K562 (cell line): ENCODE data around the gene ADAP1. TPM values are rescaled to one million over a fixed set of nuclear protein-coding genes. Genes with fewer than 3 reads are reported as not detected.

Experiments
- HNRNPLL ChIP-seq: fragments of 200-400 bp; formaldehyde crosslinking; IDR thresholded peaks from 2 replicates; pipeline ENCODE4 v1.6.1; 2017; ENCODE audit warnings: low read length, low read depth, mild to moderate bottlenecking; ENCODE audit not compliant: poor library complexity, severe bottlenecking
- NCOA2 ChIP-seq, 2 experiments: fragments of 450-650 bp; IDR thresholded peaks; 2 replicates each; pipeline ENCODE4 v1.6.1; 2018; ENCODE audit warnings: mild to moderate bottlenecking in 2 of 2, moderate library complexity in 1 of 2; ENCODE audit not compliant: partially characterized antibody in 2 of 2
- ZBED1 ChIP-seq: IDR thresholded peaks from 2 replicates; pipeline ENCODE4 v1.6.1; 2014
- polyA plus RNA-seq, 8 experiments: library from polyadenylated mRNA; depleted of rRNA in 4 of 8; stranded (reverse) in 5 of 8; unstranded in 3 of 8; fragments of >200 nt; fragmentation: Nextera tagmentation in 2 of 8; fragmentation: Illumina TruSeq in 1 of 8; extraction: Ambion mirVana in 2 of 8; extraction: Trizol in 1 of 8; gene quantifications; 2 replicates each; pipeline versions ENCODE4 v1.2.1 to v1.2.3, GENCODE V29; 2011 to 2014; ENCODE audit warnings: inconsistent platforms in 1 of 8, missing spikeins in 1 of 8
- total RNA-seq, 7 experiments: library from RNA; depleted of rRNA in 6 of 7; stranded (reverse); fragments of >200 nt in 6 of 7; fragmentation: Illumina TruSeq in 2 of 7; extraction: Trizol in 2 of 7; gene quantifications; 2 replicates each; pipeline versions ENCODE4 v1.2.1 to v1.2.3, GENCODE V29; 2011 to 2021; ENCODE audit warnings: low replicate concordance in 1 of 7
- TF ChIP-seq, protein P1 (sequence below): fragments of 200-600 bp; sonication (generic); IDR thresholded peaks from one replicate; pipeline ENCODE4 v1.6.1; 2012; ENCODE audit warnings: mild to moderate bottlenecking, low read depth, low read length, inconsistent platforms

ADAP1 gene
- total and polyA plus RNA-seq, 9 of the 15 experiments (the other 6 are each of a cell fraction or from before 2014, with no cell fraction given): 0.27 to 1.4 (median 0.52) TPM; not detected in 3

- TF ChIP-seq, protein P1, sequence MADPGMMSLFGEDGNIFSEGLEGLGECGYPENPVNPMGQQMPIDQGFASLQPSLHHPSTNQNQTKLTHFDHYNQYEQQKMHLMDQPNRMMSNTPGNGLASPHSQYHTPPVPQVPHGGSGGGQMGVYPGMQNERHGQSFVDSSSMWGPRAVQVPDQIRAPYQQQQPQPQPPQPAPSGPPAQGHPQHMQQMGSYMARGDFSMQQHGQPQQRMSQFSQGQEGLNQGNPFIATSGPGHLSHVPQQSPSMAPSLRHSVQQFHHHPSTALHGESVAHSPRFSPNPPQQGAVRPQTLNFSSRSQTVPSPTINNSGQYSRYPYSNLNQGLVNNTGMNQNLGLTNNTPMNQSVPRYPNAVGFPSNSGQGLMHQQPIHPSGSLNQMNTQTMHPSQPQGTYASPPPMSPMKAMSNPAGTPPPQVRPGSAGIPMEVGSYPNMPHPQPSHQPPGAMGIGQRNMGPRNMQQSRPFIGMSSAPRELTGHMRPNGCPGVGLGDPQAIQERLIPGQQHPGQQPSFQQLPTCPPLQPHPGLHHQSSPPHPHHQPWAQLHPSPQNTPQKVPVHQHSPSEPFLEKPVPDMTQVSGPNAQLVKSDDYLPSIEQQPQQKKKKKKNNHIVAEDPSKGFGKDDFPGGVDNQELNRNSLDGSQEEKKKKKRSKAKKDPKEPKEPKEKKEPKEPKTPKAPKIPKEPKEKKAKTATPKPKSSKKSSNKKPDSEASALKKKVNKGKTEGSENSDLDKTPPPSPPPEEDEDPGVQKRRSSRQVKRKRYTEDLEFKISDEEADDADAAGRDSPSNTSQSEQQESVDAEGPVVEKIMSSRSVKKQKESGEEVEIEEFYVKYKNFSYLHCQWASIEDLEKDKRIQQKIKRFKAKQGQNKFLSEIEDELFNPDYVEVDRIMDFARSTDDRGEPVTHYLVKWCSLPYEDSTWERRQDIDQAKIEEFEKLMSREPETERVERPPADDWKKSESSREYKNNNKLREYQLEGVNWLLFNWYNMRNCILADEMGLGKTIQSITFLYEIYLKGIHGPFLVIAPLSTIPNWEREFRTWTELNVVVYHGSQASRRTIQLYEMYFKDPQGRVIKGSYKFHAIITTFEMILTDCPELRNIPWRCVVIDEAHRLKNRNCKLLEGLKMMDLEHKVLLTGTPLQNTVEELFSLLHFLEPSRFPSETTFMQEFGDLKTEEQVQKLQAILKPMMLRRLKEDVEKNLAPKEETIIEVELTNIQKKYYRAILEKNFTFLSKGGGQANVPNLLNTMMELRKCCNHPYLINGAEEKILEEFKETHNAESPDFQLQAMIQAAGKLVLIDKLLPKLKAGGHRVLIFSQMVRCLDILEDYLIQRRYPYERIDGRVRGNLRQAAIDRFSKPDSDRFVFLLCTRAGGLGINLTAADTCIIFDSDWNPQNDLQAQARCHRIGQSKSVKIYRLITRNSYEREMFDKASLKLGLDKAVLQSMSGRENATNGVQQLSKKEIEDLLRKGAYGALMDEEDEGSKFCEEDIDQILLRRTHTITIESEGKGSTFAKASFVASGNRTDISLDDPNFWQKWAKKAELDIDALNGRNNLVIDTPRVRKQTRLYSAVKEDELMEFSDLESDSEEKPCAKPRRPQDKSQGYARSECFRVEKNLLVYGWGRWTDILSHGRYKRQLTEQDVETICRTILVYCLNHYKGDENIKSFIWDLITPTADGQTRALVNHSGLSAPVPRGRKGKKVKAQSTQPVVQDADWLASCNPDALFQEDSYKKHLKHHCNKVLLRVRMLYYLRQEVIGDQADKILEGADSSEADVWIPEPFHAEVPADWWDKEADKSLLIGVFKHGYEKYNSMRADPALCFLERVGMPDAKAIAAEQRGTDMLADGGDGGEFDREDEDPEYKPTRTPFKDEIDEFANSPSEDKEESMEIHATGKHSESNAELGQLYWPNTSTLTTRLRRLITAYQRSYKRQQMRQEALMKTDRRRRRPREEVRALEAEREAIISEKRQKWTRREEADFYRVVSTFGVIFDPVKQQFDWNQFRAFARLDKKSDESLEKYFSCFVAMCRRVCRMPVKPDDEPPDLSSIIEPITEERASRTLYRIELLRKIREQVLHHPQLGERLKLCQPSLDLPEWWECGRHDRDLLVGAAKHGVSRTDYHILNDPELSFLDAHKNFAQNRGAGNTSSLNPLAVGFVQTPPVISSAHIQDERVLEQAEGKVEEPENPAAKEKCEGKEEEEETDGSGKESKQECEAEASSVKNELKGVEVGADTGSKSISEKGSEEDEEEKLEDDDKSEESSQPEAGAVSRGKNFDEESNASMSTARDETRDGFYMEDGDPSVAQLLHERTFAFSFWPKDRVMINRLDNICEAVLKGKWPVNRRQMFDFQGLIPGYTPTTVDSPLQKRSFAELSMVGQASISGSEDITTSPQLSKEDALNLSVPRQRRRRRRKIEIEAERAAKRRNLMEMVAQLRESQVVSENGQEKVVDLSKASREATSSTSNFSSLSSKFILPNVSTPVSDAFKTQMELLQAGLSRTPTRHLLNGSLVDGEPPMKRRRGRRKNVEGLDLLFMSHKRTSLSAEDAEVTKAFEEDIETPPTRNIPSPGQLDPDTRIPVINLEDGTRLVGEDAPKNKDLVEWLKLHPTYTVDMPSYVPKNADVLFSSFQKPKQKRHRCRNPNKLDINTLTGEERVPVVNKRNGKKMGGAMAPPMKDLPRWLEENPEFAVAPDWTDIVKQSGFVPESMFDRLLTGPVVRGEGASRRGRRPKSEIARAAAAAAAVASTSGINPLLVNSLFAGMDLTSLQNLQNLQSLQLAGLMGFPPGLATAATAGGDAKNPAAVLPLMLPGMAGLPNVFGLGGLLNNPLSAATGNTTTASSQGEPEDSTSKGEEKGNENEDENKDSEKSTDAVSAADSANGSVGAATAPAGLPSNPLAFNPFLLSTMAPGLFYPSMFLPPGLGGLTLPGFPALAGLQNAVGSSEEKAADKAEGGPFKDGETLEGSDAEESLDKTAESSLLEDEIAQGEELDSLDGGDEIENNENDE: no peak
- no peak for TF ChIP-seq HNRNPLL
- no peak for TF ChIP-seq ZBED1
- TF ChIP-seq NCOA2 (IDR thresholded peaks at IDR 0.05; ENCODE audit: partially characterized antibody in 2 of 2): no peak
Measured at GRCh38 chr7:902996-903395, 51.5 kb downstream of the ADAP1 start (continued).
